SU-DHL-6 (cell line): ENCODE measurements around the gene DGKG.

Experiments used
- CTCF ChIP-seq: fragments of 200-600 bp; sonication (generic); IDR thresholded peaks from one replicate; pipeline ENCODE4 v1.5.1; 2017; ENCODE audit warnings: antibody characterized with exemption, mild to moderate bottlenecking, low read length, moderate library complexity; ENCODE audit not compliant: insufficient read depth, poor library complexity, severe bottlenecking
- EZH2phosphoT487 ChIP-seq: fragments of 200-600 bp; sonication (generic), shearing (Covaris generic); conservative IDR thresholded peaks from 2 replicates; pipeline ENCODE4 v1.6.1; 2018; ENCODE audit warnings: mild to moderate bottlenecking, antibody characterized with exemption, low read length, moderate library complexity, mixed read lengths

DNA sequence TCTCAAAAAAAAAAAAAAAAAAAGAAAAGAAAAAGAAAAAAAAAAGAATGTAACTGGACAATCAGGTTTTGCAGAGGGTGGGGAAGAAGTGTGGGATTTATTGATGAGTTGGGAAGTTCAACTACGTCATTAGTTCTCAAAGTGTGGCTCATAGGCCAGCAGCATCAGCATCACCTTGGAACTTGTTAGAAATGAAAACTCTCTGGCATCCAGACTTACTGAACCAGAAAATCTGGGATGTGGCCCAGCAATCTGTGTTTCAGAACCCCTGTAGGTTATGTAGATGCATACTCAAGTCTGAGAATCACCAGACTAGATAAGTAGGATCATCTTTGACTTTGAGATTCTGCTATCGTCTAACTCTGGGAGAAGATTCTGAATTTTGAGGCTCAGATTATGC, 207.4 kb downstream of the DGKG start:
- TF ChIP-seq CTCF (no peak), EZH2phosphoT487 (no peak)
